Testis (tissue), 2 donors: ENCODE results near the gene NHSL2.

Experiments
- POLR2A ChIP-seq: fragments of 450-650 bp; IDR thresholded peaks from one replicate; pipeline ENCODE4 v1.6.1; 2017; ENCODE audit warnings: antibody characterized with exemption, mild to moderate bottlenecking, moderate library complexity
- TF ChIP-seq, protein P1 (sequence below), 3 experiments: fragments of 450-650 bp in 2 of 3; fragments of 200-600 bp in 1 of 3; sonication (generic) in 1 of 3; IDR thresholded peaks; one replicate each; pipeline ENCODE4 v1.5.1; 2016 to 2019; ENCODE audit warnings: antibody characterized with exemption in 3 of 3, mild to moderate bottlenecking in 2 of 3, moderate library complexity in 1 of 3

DNA sequence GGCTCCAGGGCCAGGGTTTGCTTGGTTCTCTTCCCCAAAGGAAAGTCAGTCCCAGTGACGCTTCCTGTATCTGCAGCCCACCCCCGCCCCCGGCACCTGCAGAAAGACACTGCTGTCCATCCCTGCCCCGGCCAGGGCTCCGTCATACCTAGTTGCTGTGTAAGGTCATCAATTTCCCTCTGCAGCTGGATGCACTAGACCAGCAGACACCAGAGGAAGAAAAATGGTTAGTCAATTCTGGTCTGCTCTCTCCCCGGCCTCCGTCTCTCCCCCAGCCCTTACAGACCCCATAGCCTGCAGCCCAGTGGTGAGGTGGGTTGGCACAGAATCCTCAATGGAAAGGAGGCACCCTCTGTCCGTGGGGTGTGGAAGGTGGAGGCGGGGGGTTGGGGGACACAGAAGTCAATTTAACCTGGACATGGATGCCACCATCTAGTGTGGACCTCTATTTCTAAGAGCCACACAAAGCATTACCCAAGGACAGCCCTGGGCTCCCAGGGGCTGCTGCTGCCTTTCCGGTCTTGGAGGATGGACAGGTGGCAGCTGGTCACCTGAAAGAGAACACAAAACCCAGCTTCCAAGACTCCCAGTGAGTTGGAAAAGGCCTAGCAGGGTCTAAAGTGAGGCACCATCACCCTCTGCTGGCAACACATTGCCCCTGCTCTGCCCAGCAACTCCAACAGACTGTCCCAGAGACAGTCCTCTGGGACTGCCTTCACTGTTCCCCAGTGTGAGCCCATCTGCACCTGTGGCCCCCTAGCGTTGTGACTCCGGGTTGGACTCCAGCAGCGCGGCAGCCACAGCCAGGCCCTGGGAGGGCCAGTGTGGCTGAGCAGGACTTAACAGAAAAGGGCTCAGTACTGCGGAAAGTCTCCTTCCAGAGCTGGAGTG is 40.2 kb upstream of the NHSL2 start:
- no peak for TF ChIP-seq POLR2A
- TF ChIP-seq, protein P1, sequence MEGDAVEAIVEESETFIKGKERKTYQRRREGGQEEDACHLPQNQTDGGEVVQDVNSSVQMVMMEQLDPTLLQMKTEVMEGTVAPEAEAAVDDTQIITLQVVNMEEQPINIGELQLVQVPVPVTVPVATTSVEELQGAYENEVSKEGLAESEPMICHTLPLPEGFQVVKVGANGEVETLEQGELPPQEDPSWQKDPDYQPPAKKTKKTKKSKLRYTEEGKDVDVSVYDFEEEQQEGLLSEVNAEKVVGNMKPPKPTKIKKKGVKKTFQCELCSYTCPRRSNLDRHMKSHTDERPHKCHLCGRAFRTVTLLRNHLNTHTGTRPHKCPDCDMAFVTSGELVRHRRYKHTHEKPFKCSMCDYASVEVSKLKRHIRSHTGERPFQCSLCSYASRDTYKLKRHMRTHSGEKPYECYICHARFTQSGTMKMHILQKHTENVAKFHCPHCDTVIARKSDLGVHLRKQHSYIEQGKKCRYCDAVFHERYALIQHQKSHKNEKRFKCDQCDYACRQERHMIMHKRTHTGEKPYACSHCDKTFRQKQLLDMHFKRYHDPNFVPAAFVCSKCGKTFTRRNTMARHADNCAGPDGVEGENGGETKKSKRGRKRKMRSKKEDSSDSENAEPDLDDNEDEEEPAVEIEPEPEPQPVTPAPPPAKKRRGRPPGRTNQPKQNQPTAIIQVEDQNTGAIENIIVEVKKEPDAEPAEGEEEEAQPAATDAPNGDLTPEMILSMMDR (IDR thresholded peaks at IDR 0.05), result no peak
